T-helper 17 cell (primary cell): ENCODE measurements around the gene PACRG. TPM values are rescaled to one million over a fixed set of nuclear protein-coding genes. Genes with fewer than 3 reads are reported as not detected.
A peak's percentile ranks its signal among the peaks of the same experiment; 100 is the strongest.

Experiments used
- ATAC-seq: fragments of 150-1000 bp; cut with Tn5 transposase; 2 replicates; pipeline ENCODE4 v1.10.0; 2021; ENCODE audit warnings: mild to moderate bottlenecking, moderate library complexity
- DNase-seq, 3 donors: peaks; one replicate each; pipeline versions ENCODE4 v3.0.0 to v3.0.0-alpha.2; 2020 to 2021
- H3K9me3 ChIP-seq: one replicate; pipeline ENCODE4 v1.7.0; 2013; ENCODE audit warnings: low read length, mild to moderate bottlenecking; ENCODE audit not compliant: control insufficient read depth, poor library complexity, severe bottlenecking
- H3K27ac Mint-ChIP-seq: one replicate; pipeline ENCODE4 v1.8.0; 2022; ENCODE audit warnings: mild to moderate bottlenecking, moderate library complexity, mixed read lengths
- H3K27me3 Mint-ChIP-seq: one replicate; pipeline ENCODE4 v1.8.0; 2022; ENCODE audit warnings: mixed read lengths
- H3K36me3 Mint-ChIP-seq: one replicate; pipeline ENCODE4 v1.8.0; 2022; ENCODE audit warnings: low read depth, mixed read lengths
- H3K4me1 Mint-ChIP-seq: one replicate; pipeline ENCODE4 v1.8.0; 2022; ENCODE audit warnings: mild to moderate bottlenecking, mixed read lengths
- H3K4me3 Mint-ChIP-seq: one replicate; pipeline ENCODE4 v1.8.0; 2022; ENCODE audit warnings: mild to moderate bottlenecking, moderate library complexity, mixed read lengths
- total RNA-seq, 4 donors: library from RNA in 2 of 4; stranded (reverse) in 2 of 4; gene quantifications; one replicate each; pipeline ENCODE4 v1.2.3 and lab custom pipeline; 2022 to 2026

PACRG gene
- total RNA-seq, 2 donors from 2014 or later = 1.6 to 2.0 TPM

DNA sequence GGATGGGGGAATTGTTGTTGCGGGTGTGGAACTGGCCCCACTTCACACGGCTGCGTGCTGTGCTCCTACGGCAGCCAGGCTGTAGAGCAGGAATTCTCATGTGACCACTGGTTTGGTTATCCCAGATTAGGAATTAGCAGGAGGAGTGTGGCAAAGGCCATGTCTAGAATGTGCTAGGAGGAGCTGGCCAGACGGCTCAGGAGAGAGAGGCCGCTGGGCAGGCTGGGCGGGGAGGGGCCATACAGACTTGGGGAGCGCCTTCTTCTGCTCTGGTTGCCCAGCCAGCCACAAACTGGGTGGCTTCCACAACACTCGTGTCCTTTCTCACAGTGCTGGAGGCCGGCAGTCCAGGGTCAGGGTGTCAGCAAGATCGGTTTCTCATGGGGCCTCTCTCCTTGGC, 441.7 kb downstream of the PACRG start:
- Mint-ChIP-seq H3K27me3 (peaks cover 30% of the 10 kb centered on the region), H3K4me3 (no peak overlapping the region), H3K27ac (peak overlapping the region; percentile 72), H3K4me1 (peaks cover 4% of the 10 kb centered on the region), H3K36me3 (no peaks in the 10 kb centered on the region)
- DNase-seq = no peak
- no peak for ATAC-seq
- no peaks in the 10 kb centered on the region for H3K9me3 ChIP-seq

DNA sequence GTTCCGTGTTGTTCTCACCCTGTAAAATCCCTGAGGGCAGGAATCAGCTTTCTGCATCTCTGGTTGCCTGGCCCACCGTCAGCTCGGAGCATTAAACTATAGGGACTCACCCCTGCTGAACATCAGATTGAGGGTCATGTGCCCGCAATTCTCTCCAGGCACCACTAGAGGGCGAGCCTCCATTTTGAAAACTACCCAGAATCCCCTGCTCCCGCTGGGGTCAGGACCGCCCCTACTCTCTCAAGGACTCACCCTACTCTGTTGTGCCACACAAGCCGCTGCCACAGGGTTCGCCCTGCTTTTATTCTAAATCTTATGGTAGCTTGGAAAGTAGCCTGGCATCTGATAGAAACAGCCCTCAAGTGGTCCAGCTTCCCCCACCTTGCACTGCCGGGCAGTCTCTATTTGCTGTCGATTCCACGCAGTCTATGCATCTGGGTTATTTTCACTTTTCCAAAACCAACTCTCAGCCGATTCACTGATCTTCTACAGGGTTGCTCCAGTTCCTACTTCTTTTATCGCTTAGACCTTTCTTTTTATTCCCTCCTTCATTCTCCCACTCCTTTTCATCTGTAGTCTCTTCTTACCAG, 442.6 kb downstream of the PACRG start:
- DNase-seq (no peak), ATAC-seq (peak; percentile 46)
- H3K9me3 ChIP-seq = no peaks in the 10 kb centered on the region
- Mint-ChIP-seq H3K4me3 (no peak overlapping the region), H3K27me3 (peaks cover 32% of the 10 kb centered on the region), H3K4me1 (peaks cover 4% of the 10 kb centered on the region), H3K27ac (no peak overlapping the region), H3K36me3 (no peaks in the 10 kb centered on the region)

DNA sequence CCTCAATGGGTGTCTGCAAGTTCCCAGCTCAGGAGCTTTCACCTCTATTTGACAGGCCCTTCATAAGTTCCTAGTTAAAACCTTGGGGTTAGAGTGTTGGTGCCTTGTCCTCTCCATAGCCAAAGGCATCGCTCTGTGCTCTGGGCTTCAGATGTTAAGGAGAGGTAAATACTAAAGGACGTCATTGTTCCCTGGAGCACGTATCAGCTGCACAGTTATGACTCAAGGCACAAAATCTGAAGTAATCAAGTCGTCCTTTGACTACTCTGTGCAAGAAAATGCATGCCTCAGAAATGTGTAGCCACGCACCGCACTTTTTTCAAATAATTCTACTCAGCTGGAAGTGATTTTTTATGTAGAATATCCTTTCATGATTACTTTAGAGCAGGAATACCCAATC, 446.0 kb downstream of the PACRG start:
- Mint-ChIP-seq H3K36me3 (peaks cover 4% of the 10 kb centered on the region), H3K27me3 (peaks cover 45% of the 10 kb centered on the region), H3K4me1 (peaks cover 4% of the 10 kb centered on the region), H3K4me3 (no peak overlapping the region), H3K27ac (no peak overlapping the region)
- no peaks in the 10 kb centered on the region for H3K9me3 ChIP-seq
- DNase-seq (no peak), ATAC-seq (no peak)

DNA sequence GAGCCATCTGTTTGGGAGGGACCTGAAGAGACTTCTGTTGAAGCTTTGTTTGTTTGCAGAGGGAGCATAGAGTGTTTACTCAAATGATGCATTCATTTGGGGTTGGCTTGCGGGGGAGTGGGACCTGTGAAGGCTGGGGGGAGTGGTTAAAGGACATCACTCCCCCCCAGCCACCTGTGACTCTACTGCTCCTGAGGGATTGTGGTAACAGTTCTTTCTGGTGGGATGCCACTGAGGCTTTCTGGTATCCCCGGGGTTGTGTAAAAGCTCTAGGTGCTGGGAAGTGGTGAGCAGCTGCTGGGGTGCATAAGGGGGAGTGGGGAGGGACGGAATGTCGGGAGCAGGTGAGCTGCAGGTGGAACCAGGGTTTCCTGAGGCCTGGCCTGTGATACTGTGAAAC, 447.5 kb downstream of the PACRG start:
- DNase-seq (no peak), ATAC-seq (no peak)
- peaks cover 4% of the 10 kb centered on the region for H3K36me3 Mint-ChIP-seq
- H3K4me1 Mint-ChIP-seq = no peaks in the 10 kb centered on the region
- H3K27ac Mint-ChIP-seq = no peak overlapping the region
- no peak overlapping the region for H3K4me3 Mint-ChIP-seq
- H3K9me3 ChIP-seq = no peaks in the 10 kb centered on the region
- H3K27me3 Mint-ChIP-seq = peaks cover 44% of the 10 kb centered on the region

DNA sequence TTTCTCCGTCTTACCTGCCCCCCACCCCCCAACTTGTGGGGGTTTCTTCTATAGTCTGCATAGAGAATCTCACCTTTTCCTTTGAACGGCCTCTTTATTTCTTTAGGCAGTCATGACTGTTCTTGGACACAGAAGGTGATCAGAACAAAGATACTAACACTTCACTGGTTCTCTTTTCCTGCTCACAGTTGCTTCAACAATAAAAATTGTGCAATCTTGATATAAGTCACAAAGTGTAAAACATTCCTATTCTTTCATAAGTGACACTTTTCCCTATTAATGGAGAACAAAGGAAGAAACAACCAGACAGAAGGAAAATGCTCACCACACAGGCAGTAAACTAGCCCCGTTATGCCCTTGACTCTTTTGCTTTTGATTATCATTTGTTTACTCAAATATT, 448.3 kb downstream of the PACRG start:
- H3K36me3 Mint-ChIP-seq = peaks cover 4% of the 10 kb centered on the region
- H3K27me3 Mint-ChIP-seq = peaks cover 44% of the 10 kb centered on the region
- no peak for ATAC-seq
- DNase-seq = no peak
- no peak overlapping the region for H3K27ac Mint-ChIP-seq
- no peaks in the 10 kb centered on the region for H3K9me3 ChIP-seq
- H3K4me3 Mint-ChIP-seq = no peak overlapping the region
- no peaks in the 10 kb centered on the region for H3K4me1 Mint-ChIP-seq

DNA sequence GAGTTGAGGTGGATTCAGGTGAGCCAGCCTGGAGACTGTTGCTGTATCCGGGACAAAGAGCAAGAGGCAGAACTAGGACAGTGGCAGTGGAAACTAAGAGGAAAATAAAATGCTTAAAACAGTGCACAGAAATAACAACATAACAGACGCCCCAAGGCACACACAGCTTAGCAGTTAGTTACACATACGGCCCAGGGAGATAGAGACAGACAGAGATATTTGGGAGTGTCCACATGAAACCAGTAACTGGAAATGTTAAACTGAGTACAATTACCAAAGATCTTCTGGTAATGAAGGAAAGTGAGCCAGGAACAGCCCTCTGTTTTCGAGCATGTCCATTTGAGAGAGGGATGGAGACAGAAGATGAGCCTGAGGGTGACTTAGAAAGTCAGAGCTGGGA, 449.2 kb downstream of the PACRG start:
- no peaks in the 10 kb centered on the region for H3K9me3 ChIP-seq
- peaks cover 2% of the 10 kb centered on the region for H3K4me1 Mint-ChIP-seq
- ATAC-seq (no peak), DNase-seq (no peak)
- H3K27ac Mint-ChIP-seq = no peak overlapping the region
- peaks cover 50% of the 10 kb centered on the region for H3K27me3 Mint-ChIP-seq
- H3K36me3 Mint-ChIP-seq = peaks cover 4% of the 10 kb centered on the region
- no peak overlapping the region for H3K4me3 Mint-ChIP-seq

DNA sequence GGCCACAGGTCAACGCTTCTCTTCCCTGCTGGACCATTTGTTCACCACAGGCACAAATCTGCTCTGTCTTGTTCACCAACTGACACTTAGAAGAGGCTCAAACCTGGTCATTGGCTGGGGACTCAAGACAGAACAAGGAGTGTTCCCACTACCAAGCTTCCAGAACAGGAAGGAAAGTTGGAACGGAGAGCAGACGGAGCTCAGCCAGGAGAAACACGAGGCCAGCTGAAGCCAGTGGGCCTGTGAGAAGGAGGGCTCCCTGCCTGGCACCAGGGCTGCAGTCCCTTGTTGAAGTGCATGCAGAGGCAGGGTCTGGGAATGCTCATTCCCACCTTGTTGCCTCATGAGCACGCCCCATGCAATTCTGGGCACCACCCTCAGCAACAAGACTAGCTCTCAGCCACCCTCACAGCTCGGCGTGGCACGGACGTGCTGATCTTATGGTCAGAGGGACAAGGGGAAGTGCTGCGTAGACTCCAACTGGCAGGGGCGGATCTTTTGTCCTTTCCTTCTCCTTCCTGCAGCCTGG, 450.2 kb downstream of the PACRG start:
- no peak for DNase-seq
- H3K4me3 Mint-ChIP-seq = no peak overlapping the region
- H3K27ac Mint-ChIP-seq = no peak overlapping the region
- peaks cover 2% of the 10 kb centered on the region for H3K4me1 Mint-ChIP-seq
- no peaks in the 10 kb centered on the region for H3K9me3 ChIP-seq
- peaks cover 57% of the 10 kb centered on the region for H3K27me3 Mint-ChIP-seq
- H3K36me3 Mint-ChIP-seq = peaks cover 4% of the 10 kb centered on the region
- ATAC-seq = no peak

DNA sequence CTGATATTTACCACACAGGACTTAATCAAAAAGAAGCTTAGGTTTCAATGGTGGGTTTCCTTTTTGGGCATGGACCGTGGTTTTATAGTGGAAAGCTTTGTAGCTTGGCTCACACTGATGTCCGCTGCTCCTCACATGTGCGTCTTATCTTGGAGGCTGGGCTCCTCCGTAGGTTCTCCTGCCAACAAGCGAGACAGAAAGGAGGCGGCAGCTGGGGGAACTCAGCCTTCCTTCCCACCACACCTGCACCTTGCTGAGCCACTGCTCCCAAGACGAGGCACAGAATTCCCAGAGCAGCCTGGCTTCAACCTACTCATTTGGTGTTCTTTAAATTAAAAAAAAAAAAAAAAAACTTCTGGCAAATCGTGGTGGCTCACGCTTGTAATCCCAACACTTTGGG, 451.3 kb downstream of the PACRG start:
- peaks cover 4% of the 10 kb centered on the region for H3K36me3 Mint-ChIP-seq
- peaks cover 2% of the 10 kb centered on the region for H3K4me1 Mint-ChIP-seq
- no peak for ATAC-seq
- DNase-seq = no peak
- no peak overlapping the region for H3K4me3 Mint-ChIP-seq
- H3K27me3 Mint-ChIP-seq = peaks cover 51% of the 10 kb centered on the region
- no peak overlapping the region for H3K27ac Mint-ChIP-seq
- no peaks in the 10 kb centered on the region for H3K9me3 ChIP-seq

DNA sequence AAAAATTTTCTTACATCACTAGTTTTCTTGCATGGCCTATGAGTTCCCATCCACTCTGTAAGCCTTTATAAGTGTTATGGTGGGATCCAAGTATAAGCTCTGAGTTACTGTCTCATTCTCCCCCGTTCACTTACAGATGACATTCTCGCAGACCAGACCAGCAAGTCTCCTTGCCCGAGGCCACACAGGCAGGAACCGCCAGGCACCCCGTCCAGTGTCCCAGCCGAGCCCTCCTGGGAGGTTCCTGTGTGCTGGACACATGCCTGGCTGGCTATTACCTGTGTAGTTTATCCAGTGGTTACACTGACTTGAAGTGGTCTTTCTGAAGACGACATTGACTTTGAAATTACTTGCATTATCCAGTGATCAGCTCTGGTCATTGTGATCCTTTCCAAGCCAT, 451.9 kb downstream of the PACRG start:
- H3K4me3 Mint-ChIP-seq = no peak overlapping the region
- ATAC-seq (no peak), DNase-seq (no peak)
- H3K4me1 Mint-ChIP-seq = peaks cover 2% of the 10 kb centered on the region
- H3K9me3 ChIP-seq = no peaks in the 10 kb centered on the region
- peaks cover 47% of the 10 kb centered on the region for H3K27me3 Mint-ChIP-seq
- peaks cover 4% of the 10 kb centered on the region for H3K36me3 Mint-ChIP-seq
- H3K27ac Mint-ChIP-seq = no peak overlapping the region

DNA sequence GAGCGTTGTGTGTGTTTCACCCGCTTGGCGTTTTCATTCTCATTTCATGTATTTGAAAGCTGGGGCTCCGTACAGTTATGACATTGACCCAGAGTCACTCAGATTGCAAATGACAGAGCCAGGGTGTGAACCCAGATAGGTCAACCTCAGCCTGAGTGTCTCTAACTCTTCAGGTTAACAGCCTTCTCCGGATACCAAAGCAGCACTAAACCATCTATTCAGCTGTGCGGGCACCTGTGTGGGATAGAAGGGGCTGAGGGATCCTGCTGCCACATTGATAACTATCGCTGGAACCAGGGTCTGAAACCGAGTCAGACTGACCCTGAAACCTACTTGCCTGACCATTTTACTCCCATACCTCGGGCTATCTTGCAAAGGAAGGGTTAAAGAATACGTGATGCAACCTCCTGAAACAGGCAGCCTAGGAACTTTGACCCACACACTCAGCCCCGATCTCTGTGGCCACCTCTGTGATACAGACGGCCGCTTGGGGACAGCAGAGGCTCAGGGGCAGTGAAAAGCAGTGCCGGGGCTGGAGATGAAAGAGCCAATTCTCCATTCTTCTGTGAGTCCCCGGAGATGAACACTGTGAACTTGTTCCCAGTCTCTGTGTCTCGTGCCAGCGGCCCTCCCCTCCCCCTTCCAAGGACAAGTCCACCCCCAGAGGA, 453.2 kb downstream of the PACRG start:
- no peak overlapping the region for H3K4me3 Mint-ChIP-seq
- peaks cover 4% of the 10 kb centered on the region for H3K36me3 Mint-ChIP-seq
- H3K27ac Mint-ChIP-seq = no peak overlapping the region
- H3K9me3 ChIP-seq = no peaks in the 10 kb centered on the region
- no peak for ATAC-seq
- peaks cover 42% of the 10 kb centered on the region for H3K27me3 Mint-ChIP-seq
- DNase-seq = no peak
- peaks cover 2% of the 10 kb centered on the region for H3K4me1 Mint-ChIP-seq

DNA sequence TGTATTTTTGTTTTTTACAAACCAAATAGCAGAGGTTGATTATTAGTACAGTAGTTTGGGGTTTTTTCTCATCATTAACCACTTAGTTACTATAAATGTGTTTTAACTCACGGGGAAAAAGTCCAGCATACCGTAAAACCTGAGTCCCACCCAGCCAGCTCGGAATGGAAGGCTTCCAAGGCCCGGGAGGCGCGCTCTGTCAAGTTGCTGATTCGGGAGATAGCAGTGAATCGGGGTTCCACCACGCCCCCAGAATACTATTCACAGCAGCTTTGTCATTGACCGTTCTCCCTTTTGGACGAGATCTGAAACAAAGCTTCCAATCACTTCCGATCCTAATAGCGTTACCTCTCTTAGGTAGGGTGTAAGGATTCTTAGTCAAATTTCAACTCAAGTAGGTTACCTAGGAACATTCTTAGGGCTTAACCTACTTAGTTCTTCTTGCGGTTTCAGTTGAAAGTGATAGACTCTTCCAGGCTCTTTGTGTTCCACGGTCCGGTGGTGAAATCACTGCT, 453.9 kb downstream of the PACRG start:
- DNase-seq (no peak), ATAC-seq (no peak)
- no peaks in the 10 kb centered on the region for H3K9me3 ChIP-seq
- Mint-ChIP-seq H3K27me3 (peaks cover 40% of the 10 kb centered on the region), H3K4me3 (no peak overlapping the region), H3K36me3 (peaks cover 2% of the 10 kb centered on the region), H3K27ac (no peak overlapping the region), H3K4me1 (peaks cover 2% of the 10 kb centered on the region)

DNA sequence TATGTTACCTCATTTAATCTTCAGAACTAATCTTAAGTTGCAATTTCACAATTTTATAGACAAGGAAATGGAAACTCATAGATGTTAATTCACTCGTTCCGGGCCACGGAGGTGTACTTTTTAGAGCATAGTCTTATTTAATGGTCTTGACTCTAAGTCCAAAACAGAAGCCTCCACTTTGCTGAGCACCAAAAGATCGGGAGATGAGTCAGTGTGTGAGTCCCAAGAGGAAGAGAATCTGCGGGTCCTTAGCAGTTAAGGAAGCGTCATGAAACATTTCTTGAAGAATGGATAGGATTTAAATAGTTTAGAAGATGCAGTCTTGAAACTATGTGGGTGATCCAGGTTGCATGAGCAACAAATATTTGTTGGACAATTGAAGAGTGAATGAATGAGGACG, 454.9 kb downstream of the PACRG start:
- no peak overlapping the region for H3K4me3 Mint-ChIP-seq
- H3K27me3 Mint-ChIP-seq = peaks cover 34% of the 10 kb centered on the region
- H3K36me3 Mint-ChIP-seq = no peaks in the 10 kb centered on the region
- peaks cover 2% of the 10 kb centered on the region for H3K4me1 Mint-ChIP-seq
- H3K9me3 ChIP-seq = no peaks in the 10 kb centered on the region
- DNase-seq (no peak), ATAC-seq (no peak)
- no peak overlapping the region for H3K27ac Mint-ChIP-seq

DNA sequence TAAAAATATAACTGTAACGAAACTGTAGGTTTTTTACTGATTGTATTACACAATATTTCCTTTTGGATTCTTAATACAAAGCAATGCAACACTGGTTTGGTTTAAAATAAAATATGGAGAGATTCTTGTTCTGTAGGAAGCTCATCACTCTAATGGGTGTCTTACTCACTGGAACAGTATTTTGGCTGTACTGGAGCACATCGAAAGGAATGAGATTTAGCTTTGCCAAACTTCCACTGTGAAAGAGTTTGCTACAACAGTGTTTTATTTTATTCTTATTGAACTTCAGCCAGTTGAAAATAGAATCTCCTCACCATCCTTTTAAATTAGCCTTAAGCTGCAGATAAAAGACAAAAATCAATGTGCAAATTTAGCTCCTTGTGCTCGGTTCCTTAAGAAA, 456.0 kb downstream of the PACRG start:
- Mint-ChIP-seq H3K4me3 (no peak overlapping the region), H3K4me1 (peaks cover 2% of the 10 kb centered on the region), H3K27ac (no peak overlapping the region), H3K36me3 (no peaks in the 10 kb centered on the region), H3K27me3 (peaks cover 30% of the 10 kb centered on the region)
- no peak for ATAC-seq
- no peak for DNase-seq
- no peaks in the 10 kb centered on the region for H3K9me3 ChIP-seq

DNA sequence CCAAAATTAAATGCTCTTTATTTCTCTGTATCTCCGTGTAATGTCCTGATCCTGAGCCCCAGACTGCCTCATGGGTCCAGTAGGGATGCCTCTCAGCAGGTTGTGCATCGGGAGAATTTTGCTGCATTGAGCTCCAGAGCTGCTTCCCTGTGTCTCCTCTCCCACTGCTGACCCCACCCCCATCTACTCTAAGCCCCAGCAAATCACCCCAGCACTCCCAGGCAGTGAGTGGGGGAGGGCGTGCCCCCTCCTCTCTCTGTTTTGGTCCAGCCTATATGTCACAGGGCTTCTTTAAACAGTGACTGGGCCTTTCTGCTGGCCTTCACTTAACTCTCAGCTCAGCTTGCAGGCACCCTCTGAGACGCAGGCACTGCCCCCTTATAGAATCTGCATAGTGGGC, 458.0 kb downstream of the PACRG start:
- Mint-ChIP-seq H3K4me1 (peaks cover 2% of the 10 kb centered on the region), H3K27ac (no peak overlapping the region), H3K4me3 (no peak overlapping the region), H3K27me3 (peaks cover 24% of the 10 kb centered on the region), H3K36me3 (no peaks in the 10 kb centered on the region)
- no peaks in the 10 kb centered on the region for H3K9me3 ChIP-seq
- ATAC-seq (no peak), DNase-seq (no peak)
